HG02973 (cell line): ENCODE measurements around the gene MEF2C.

ENCODE experiments used
- ATAC-seq: cut with Tn5 transposase; IDR thresholded peaks from one replicate; pipeline ENCODE4 v1.9.1; 2021; ENCODE audit warnings: moderate library complexity; ENCODE audit not compliant: unreplicated experiment

MEF2C gene

GRCh38 chr5:88725454-88725853 is 157.5 kb downstream of the MEF2C start:
- no peak for ATAC-seq

GRCh38 chr5:88724201-88724600 is 158.8 kb downstream of the MEF2C start:
- ATAC-seq: no peak

- no peak for ATAC-seq
Measured at GRCh38 chr5:88722546-88723073, 160.4 kb downstream of the MEF2C start.

GRCh38 chr5:88719434-88719833 is 163.6 kb downstream of the MEF2C start:
- ATAC-seq: no peak

GRCh38 chr5:88718736-88719135 is 164.2 kb downstream of the MEF2C start:
- no peak for ATAC-seq

- ATAC-seq: no peak
Measured at GRCh38 chr5:88716101-88716500, 166.9 kb downstream of the MEF2C start.

GRCh38 chr5:88715503-88715902 is 167.5 kb downstream of the MEF2C start:
- no peak for ATAC-seq

- ATAC-seq: no peak
Measured at GRCh38 chr5:88713818-88714217, 169.2 kb downstream of the MEF2C start.

GRCh38 chr5:88708682-88709398 is 174.1 kb downstream of the MEF2C start:
- ATAC-seq: no peak

- ATAC-seq: no peak
Measured at GRCh38 chr5:88708021-88708420, 175.0 kb downstream of the MEF2C start.

- no peak for ATAC-seq
Measured at GRCh38 chr5:88707216-88707965, 175.6 kb downstream of the MEF2C start.

- no peak for ATAC-seq
Measured at GRCh38 chr5:88702332-88702731, 180.7 kb downstream of the MEF2C start.

GRCh38 chr5:88700121-88700520 is 182.9 kb downstream of the MEF2C start:
- no peak for ATAC-seq

- ATAC-seq: no peak
Measured at GRCh38 chr5:88698290-88698689, 184.7 kb downstream of the MEF2C start.

GRCh38 chr5:88696466-88696865 is 186.5 kb downstream of the MEF2C start:
- no peak for ATAC-seq

GRCh38 chr5:88695931-88696330 is 187.1 kb downstream of the MEF2C start:
- ATAC-seq: no peak

GRCh38 chr5:88695232-88695631 is 187.8 kb downstream of the MEF2C start:
- no peak for ATAC-seq

- no peak for ATAC-seq
Measured at GRCh38 chr5:88694023-88694679, 188.8 kb downstream of the MEF2C start.

- no peak for ATAC-seq
Measured at GRCh38 chr5:88693071-88693932, 189.7 kb downstream of the MEF2C start.

- ATAC-seq: no peak
Measured at GRCh38 chr5:88691945-88692868, 190.8 kb downstream of the MEF2C start.
